PC-9 (cell line): ENCODE results near the gene PHYHD1.

Source experiments
- CTCF ChIP-seq: fragments of 200-600 bp; sonication (generic); conservative IDR thresholded peaks from 2 replicates; pipeline ENCODE4 v1.6.1; 2017; ENCODE audit warnings: mixed run types, antibody characterized with exemption, mild to moderate bottlenecking, moderate library complexity
- EZH2 ChIP-seq: fragments of 200-600 bp; sonication (generic); IDR thresholded peaks from 2 replicates; pipeline ENCODE4 v1.8.0; 2017; ENCODE audit warnings: antibody characterized with exemption, low read depth

DNA sequence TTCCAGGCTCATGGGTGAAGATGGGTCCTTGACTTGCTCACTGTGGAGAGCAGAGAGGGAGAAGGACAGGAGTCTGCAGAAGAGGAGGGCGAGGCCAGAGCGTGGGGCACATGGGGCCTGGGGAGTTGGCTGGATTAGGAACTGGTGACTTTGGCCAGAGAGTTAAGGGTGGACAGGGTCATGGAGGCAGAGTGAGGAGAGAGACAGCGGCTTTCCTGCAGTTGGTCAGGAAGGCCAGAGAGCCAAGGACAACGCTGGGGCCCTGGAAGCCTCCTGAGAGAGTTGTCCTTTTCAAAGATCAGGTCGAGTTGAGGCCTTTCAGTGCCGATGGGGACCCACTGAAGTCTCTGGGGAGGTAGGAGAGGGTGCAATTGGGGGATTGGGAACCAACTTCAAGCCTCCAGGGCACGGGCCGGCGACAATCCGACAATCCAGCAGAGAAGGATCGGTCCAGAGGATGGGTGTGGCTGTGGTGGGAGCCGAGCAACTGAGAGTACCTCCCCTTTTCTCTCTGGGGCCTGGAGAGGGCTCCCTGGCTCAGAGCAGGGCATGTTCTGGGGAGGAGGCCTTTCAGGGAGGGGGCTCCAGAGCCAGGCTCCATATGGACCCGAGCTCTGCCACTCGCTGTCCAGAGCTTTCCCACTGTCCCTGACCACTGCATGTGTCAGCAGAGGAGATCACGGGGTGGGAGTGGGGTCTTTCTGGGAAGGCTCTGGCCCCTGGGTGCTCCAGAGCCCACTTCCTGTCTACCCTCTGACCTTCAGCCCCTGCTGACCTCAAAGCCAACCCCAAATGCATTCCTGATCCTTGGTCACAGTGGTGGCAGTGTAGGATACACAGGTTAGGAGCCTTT, 7.5 kb upstream of the PHYHD1 start:
- TF ChIP-seq CTCF (no peak), EZH2 (no peak)
